ENCODE measurements around the gene ITPR1. TPM values are rescaled to one million over a fixed set of nuclear protein-coding genes. Genes with fewer than 3 reads are reported as not detected.

ITPR1 gene
- total RNA-seq, 1 donor from 2014 or later, result 121 TPM

DNA sequence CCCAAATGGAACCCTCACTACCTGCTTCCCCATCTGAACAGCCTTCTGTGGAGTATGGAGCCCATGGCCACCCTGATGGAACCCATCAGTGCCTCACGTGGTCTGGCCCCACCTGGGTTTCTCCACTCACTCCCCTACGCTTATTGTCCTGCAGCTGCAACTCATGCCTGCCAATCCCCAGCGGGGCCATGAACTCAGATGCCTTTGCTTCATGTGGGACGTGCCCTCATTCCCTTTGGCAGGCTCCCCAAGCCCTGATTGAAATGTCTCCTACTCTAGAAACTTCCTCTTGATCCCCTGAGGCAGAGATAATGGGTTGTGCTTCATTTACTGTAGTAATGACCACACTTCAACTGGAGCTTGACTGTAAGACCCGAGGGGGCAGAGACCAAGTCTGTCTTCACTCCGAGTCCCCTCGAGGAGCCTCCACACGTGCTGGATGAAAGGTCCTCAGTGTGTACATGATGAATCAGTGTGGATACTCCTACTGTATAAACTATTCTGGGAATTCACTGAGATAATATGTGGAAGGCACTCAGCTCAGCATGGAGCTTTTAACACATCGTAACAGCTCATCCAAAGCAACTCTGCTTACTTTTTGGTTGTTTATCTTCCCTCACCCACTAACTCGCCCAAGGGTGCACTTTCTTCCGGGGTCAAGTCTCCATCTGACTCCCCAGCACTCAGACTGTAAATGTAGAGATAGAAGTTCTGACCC is 253.3 kb downstream of the ITPR1 start:
- Histone ChIP-seq H3K27ac (no peak overlapping the region), H3K9me3 (no peaks in the 10 kb centered on the region), H3K4me3 (no peak overlapping the region), H3K36me3 (no peaks in the 10 kb centered on the region), H3K4me1 (peaks cover 15 to 25% of the 10 kb centered on the region in 2 donors), H3K27me3 (no peaks in the 10 kb centered on the region)
- intact Hi-C loops (cut with DNase I), result no loop called here
- TF ChIP-seq CTCF (IDR thresholded peaks at IDR 0.05), result no peak
- DNase-seq (ENCODE audit: low spot score in 2 of 2), result no peak

- Histone ChIP-seq H3K4me3 (no peak overlapping the region), H3K27ac (no peak overlapping the region), H3K9me3 (no peaks in the 10 kb centered on the region), H3K36me3 (no peaks in the 10 kb centered on the region), H3K27me3 (no peaks in the 10 kb centered on the region), H3K4me1 (peaks cover 7 to 22% of the 10 kb centered on the region in 2 donors)
- intact Hi-C loops (cut with DNase I), result no loop called here
- TF ChIP-seq CTCF (IDR thresholded peaks at IDR 0.05), result no peak
- DNase-seq (ENCODE audit: low spot score in 2 of 2), result no peak
These were observed 255.0 kb downstream of the ITPR1 start for GRCh38 chr3:4748127-4748526.

GRCh38 chr3:4748701-4749378 is 255.7 kb downstream of the ITPR1 start:
- no peaks in the 10 kb centered on the region for H3K27me3 ChIP-seq
- H3K27ac ChIP-seq, result no peak overlapping the region
- H3K4me3 ChIP-seq, result no peak overlapping the region
- DNase-seq (ENCODE audit: low spot score in 2 of 2), result no peak
- intact Hi-C loops (cut with DNase I), result no loop called here
- no peaks in the 10 kb centered on the region for H3K9me3 ChIP-seq
- H3K4me1 ChIP-seq, result peaks cover 7 to 22% of the 10 kb centered on the region in 2 donors
- no peak for TF ChIP-seq CTCF (IDR thresholded peaks at IDR 0.05)
- no peaks in the 10 kb centered on the region for H3K36me3 ChIP-seq

GRCh38 chr3:4749567-4750002 is 256.4 kb downstream of the ITPR1 start:
- H3K9me3 ChIP-seq, result no peaks in the 10 kb centered on the region
- no peaks in the 10 kb centered on the region for H3K36me3 ChIP-seq
- intact Hi-C loops (cut with DNase I), result no loop called here
- no peaks in the 10 kb centered on the region for H3K27me3 ChIP-seq
- H3K27ac ChIP-seq, result peak overlapping the region in 1 of 2 donors; percentile 46
- no peak overlapping the region for H3K4me3 ChIP-seq
- peaks cover 7 to 22% of the 10 kb centered on the region in 2 donors for H3K4me1 ChIP-seq
- DNase-seq (ENCODE audit: low spot score in 2 of 2), result no peak
- TF ChIP-seq CTCF (IDR thresholded peaks at IDR 0.05), result no peak

DNA sequence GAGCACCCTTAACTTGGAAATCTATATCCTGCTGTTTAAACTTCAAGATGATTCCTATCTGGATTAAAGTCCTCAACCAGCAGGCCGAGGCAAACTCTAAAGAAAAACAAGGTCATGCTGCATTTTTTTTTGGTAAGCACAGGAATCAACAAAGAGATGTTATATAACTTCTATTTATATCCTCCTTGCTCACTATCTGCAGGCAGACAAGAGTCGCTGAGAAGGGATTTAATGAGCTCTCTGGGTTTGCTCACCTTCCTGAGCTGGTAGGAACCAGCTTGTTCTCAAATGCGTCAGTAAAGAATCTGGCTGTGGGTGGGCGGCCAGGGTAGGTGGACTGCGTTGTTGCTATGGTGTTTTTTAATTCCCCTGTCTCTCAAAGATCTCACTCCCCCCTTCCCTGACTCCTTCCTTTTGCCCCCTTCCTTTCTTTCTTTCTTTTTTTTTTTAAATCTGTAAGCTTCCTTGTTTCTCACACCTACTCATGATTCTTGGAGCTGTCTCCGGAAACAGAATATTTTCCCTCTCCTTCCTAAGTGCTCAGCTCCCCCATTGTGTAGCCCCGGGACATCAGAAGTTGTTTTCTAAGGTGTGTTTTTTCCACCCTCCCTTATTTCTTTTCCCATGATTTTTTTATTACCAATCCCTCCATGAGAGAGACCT is 257.3 kb downstream of the ITPR1 start:
- Histone ChIP-seq H3K4me1 (peaks cover 7 to 22% of the 10 kb centered on the region in 2 donors), H3K27ac (peak overlapping the region; percentile 46 to 49), H3K9me3 (no peaks in the 10 kb centered on the region), H3K36me3 (no peaks in the 10 kb centered on the region), H3K27me3 (no peaks in the 10 kb centered on the region), H3K4me3 (no peak overlapping the region)
- DNase-seq (ENCODE audit: low spot score in 2 of 2), result no peak
- TF ChIP-seq CTCF (IDR thresholded peaks at IDR 0.05), result no peak
- intact Hi-C loops (cut with DNase I), result no loop called here
